K562 (cell line): ENCODE data around the gene PHF3. TPM values are rescaled to one million over a fixed set of nuclear protein-coding genes. Genes with fewer than 3 reads are reported as not detected.

Experiments
- ATAC-seq: fragments of 200-7000 bp; cut with Tn5 transposase; 3 replicates; pipeline ENCODE4 v1.9.1; 2020; ENCODE audit warnings: moderate library complexity
- BruUV-seq: library from RNA; stranded (reverse); fragments of 400-500 nt; replicated peaks from 2 replicates; lab custom pipeline; 2021; lab: Mats Ljungman, UMichigan
- CTCF ChIA-PET: fragments of 300-600 bp; formaldehyde crosslinking; extraction: SDS; loops from one replicate; lab custom pipeline; 2021; ENCODE audit warnings: low intra/inter-chr PET ratio; lab: Yijun Ruan, JAX
- POLR2A ChIA-PET: fragments of 300-600, 350-650 bp; sonication (Branson Sonifier 250); formaldehyde crosslinking; extraction: SDS; loops from one replicate; lab custom pipeline; 2021; ENCODE audit warnings: antibody characterized with exemption, inconsistent platforms; lab: Yijun Ruan, JAX
- DNase-seq, 4 experiments: peaks; one replicate each; pipeline versions ENCODE4 v3.0.0 to v3.0.0-alpha.2; 2011 to 2018; ENCODE audit warnings: low spot score in 3 of 4, mixed read lengths in 3 of 4; ENCODE audit errors: extremely low read depth in 1 of 4
- FAIRE-seq: peaks from 2 replicates; lab custom pipeline; 2011; peaks lifted over from hg19 to GRCh38; lab: Jason Lieb, UNC
- H2AFZ ChIP-seq: 2 replicates; pipeline ENCODE4 v1.6.0; 2011; ENCODE audit warnings: low read depth, low read length, control low read depth, inconsistent platforms
- H3K27ac ChIP-seq: fragments of 200-600 bp; 3 replicates; pipeline ENCODE4 v1.8.0; 2011; ENCODE audit warnings: low read depth, mild to moderate bottlenecking, control low read depth, inconsistent platforms, low read length, moderate library complexity, mixed read lengths; ENCODE audit errors: extremely low read depth
- H3K27me3 ChIP-seq, 2 experiments: fragments of 300-600 bp in 1 of 2; 2 replicates in 1 of 2; 3 replicates in 1 of 2; pipeline versions ENCODE4 v1.6.0 to v1.8.0; 2011; ENCODE audit warnings: inconsistent platforms in 2 of 2, low read length in 2 of 2, mild to moderate bottlenecking in 1 of 2, mixed read lengths in 1 of 2, moderate library complexity in 1 of 2; ENCODE audit not compliant: control insufficient read depth in 2 of 2, insufficient read depth in 2 of 2
- H3K36me3 ChIP-seq: fragments of 300-600 bp; 3 replicates; pipeline ENCODE4 v1.8.0; 2011; ENCODE audit warnings: mild to moderate bottlenecking, low read length, inconsistent platforms; ENCODE audit not compliant: control insufficient read depth, insufficient read depth
- H3K4me1 ChIP-seq, 2 experiments: fragments of 200-600 bp in 1 of 2; replicated peaks in 1 of 2; 2 replicates in 1 of 2; 3 replicates in 1 of 2; pipeline versions ENCODE4 v1.5.1 to v1.8.0; 2011; ENCODE audit warnings: inconsistent platforms in 2 of 2, low read length in 2 of 2, mild to moderate bottlenecking in 1 of 2, mixed read lengths in 1 of 2, moderate library complexity in 1 of 2; ENCODE audit not compliant: control insufficient read depth in 2 of 2, insufficient read depth in 2 of 2
- H3K4me2 ChIP-seq: 2 replicates; pipeline ENCODE4 v1.6.1; 2011; ENCODE audit warnings: low read length, control low read depth, inconsistent platforms, mixed read lengths; ENCODE audit not compliant: insufficient read depth
- H3K4me3 ChIP-seq: fragments of 200-600 bp; sonication (generic), shearing (Covaris generic); 2 replicates; pipeline ENCODE4 v1.5.1; 2016; ENCODE audit warnings: control low read depth, inconsistent platforms
- H3K79me2 ChIP-seq: fragments of 200-600 bp; 3 replicates; pipeline ENCODE4 v1.8.0; 2011; ENCODE audit warnings: low read length, inconsistent platforms; ENCODE audit not compliant: control insufficient read depth, insufficient read depth
- H3K9ac ChIP-seq, 2 experiments: 2 replicates each; pipeline versions ENCODE4 v1.6.0 to v1.6.1; 2011; ENCODE audit warnings: low read depth in 2 of 2, low read length in 2 of 2, control low read depth in 1 of 2, inconsistent platforms in 1 of 2, mild to moderate bottlenecking in 1 of 2, mixed read lengths in 1 of 2; ENCODE audit not compliant: insufficient read depth in 1 of 2
- H3K9me1 ChIP-seq: one replicate; pipeline ENCODE4 v1.6.0; 2011; ENCODE audit warnings: inconsistent platforms, mild to moderate bottlenecking, low read length, moderate library complexity; ENCODE audit not compliant: control insufficient read depth, insufficient read depth
- H3K9me3 ChIP-seq: replicated peaks from 2 replicates; pipeline ENCODE4 v1.5.1; 2011; ENCODE audit warnings: low read depth, low read length, inconsistent platforms; ENCODE audit not compliant: control insufficient read depth, insufficient read depth
- H4K20me1 ChIP-seq: replicated peaks from 2 replicates; pipeline ENCODE4 v1.6.1; 2011; ENCODE audit warnings: low read length, inconsistent platforms, mixed read lengths; ENCODE audit not compliant: control insufficient read depth, insufficient read depth
- ATF3 ChIP-seq, 2 experiments: fragments of 450-650 bp in 1 of 2; sonication (generic) in 1 of 2; formaldehyde crosslinking in 1 of 2; IDR thresholded peaks in 1 of 2; conservative IDR thresholded peaks in 1 of 2; 2 replicates each; pipeline versions ENCODE4 v1.6.1 to v1.8.1; 2016 to 2023; ENCODE audit warnings: mild to moderate bottlenecking in 2 of 2, moderate library complexity in 2 of 2, inconsistent platforms in 1 of 2, missing genetic modification reagents in 1 of 2
- C11orf30 ChIP-seq: fragments of 450-650 bp; IDR thresholded peaks from 2 replicates; pipeline ENCODE4 v1.6.1; 2016; ENCODE audit warnings: low read depth, mild to moderate bottlenecking
- CEBPB ChIP-seq: fragments of 450-650 bp; IDR thresholded peaks from 2 replicates; pipeline ENCODE4 v1.6.1; 2016; ENCODE audit warnings: missing genetic modification characterization, missing compliant biosample characterization
- CEBPG ChIP-seq, 3 experiments: fragments of 200-800 bp in 1 of 3; sonication (Bioruptor generic) in 1 of 3; sonication (generic) in 1 of 3; formaldehyde crosslinking in 1 of 3; IDR thresholded peaks in 2 of 3; conservative IDR thresholded peaks in 1 of 3; 2 replicates each; pipeline versions ENCODE4 v1.6.1 to v1.8.0; 2016 to 2022; ENCODE audit warnings: missing compliant biosample characterization in 2 of 3, missing genetic modification characterization in 2 of 3, mild to moderate bottlenecking in 1 of 3, missing genetic modification reagents in 1 of 3
- EHMT2 ChIP-seq: fragments of 450-650 bp; IDR thresholded peaks from 2 replicates; pipeline ENCODE4 v1.6.1; 2018; ENCODE audit warnings: antibody characterized with exemption
- HCFC1 ChIP-seq: IDR thresholded peaks from 2 replicates; pipeline ENCODE4 v1.6.1; 2012; ENCODE audit warnings: low read depth, low read length, improper control_type of control experiment
- STAT5A ChIP-seq: IDR thresholded peaks from 2 replicates; pipeline ENCODE4 v1.6.1; 2012; ENCODE audit warnings: low read length, inconsistent platforms, borderline replicate concordance
- THRAP3 ChIP-seq: fragments of 450-650 bp; IDR thresholded peaks from 2 replicates; pipeline ENCODE4 v1.6.1; 2016; ENCODE audit warnings: mild to moderate bottlenecking, inconsistent platforms, borderline replicate concordance
- WGBS: fragments of 100-300 bp; shearing (Covaris generic); methylation state at CpG from one replicate; pipeline ENCODE4 v1.1.6; 2016; ENCODE audit warnings: low coverage, mixed read lengths; ENCODE audit not compliant: insufficient coverage; ENCODE audit errors: missing lambda C conversion rate; 5-methylcytosine and 5-hydroxymethylcytosine counted together
- in situ Hi-C: fragments of 300-500 bp; cut with MboI; formaldehyde crosslinking; loops from 4 replicates; pipeline ENCODE4 v1.15.0; 2018; ENCODE audit warnings: inconsistent platforms, mixed read lengths
- intact Hi-C: fragments of 100-400 bp; cut with micrococcal nuclease; formaldehyde crosslinking; loops from 2 replicates; pipeline ENCODE4 v1.14.2; 2022
- polyA plus RNA-seq, 8 experiments: library from polyadenylated mRNA; depleted of rRNA in 4 of 8; stranded (reverse) in 5 of 8; unstranded in 3 of 8; fragments of >200 nt; fragmentation: Nextera tagmentation in 2 of 8; fragmentation: Illumina TruSeq in 1 of 8; extraction: Ambion mirVana in 2 of 8; extraction: Trizol in 1 of 8; gene quantifications; 2 replicates each; pipeline versions ENCODE4 v1.2.1 to v1.2.3, GENCODE V29; 2011 to 2014; ENCODE audit warnings: inconsistent platforms in 1 of 8, missing spikeins in 1 of 8
- total RNA-seq, 7 experiments: library from RNA; depleted of rRNA in 6 of 7; stranded (reverse); fragments of >200 nt in 6 of 7; fragmentation: Illumina TruSeq in 2 of 7; extraction: Trizol in 2 of 7; gene quantifications; 2 replicates each; pipeline versions ENCODE4 v1.2.1 to v1.2.3, GENCODE V29; 2011 to 2021; ENCODE audit warnings: low replicate concordance in 1 of 7

The PHF3 gene
- total and polyA plus RNA-seq, 9 of the 15 experiments (the other 6 are each of a cell fraction or from before 2014, with no cell fraction given) = 8.1 to 51.2 (median 30.9) TPM

- TF ChIP-seq C11orf30 = peak; percentile 93
These were observed 24.0 kb upstream of the PHF3 start (continued) for GRCh38 chr6:63611560-63611959.

GRCh38 chr6:63615590-63615989 lies 20.0 kb upstream of the PHF3 start:
- intact Hi-C loops = no loop called here
- CTCF ChIA-PET = no interaction called here

More at GRCh38 chr6:63615590-63615989, 20.0 kb upstream of the PHF3 start:
- ATAC-seq = no peak
- H2AFZ ChIP-seq = no peak overlapping the region
- no peaks in the 10 kb centered on the region for H4K20me1 ChIP-seq
- H3K9ac ChIP-seq = no peak overlapping the region
- peaks cover 0 to 3% of the 10 kb centered on the region in 2 experiments; a peak in 2 of 5 replicates for H3K4me1 ChIP-seq
- DNase-seq = no peak
- BruUV-seq = no TSS peak
- H3K27me3 ChIP-seq = no peaks in the 10 kb centered on the region
- H3K9me1 ChIP-seq = no peaks in the 10 kb centered on the region
- no peaks in the 10 kb centered on the region for H3K79me2 ChIP-seq
- no peaks in the 10 kb centered on the region for H3K36me3 ChIP-seq
- POLR2A ChIA-PET = interaction anchor here (3.4 kb wide), 1 partner anchor 20 kb away, joined by 12 read pairs; the partner anchor contains the start of gene PHF3
- H3K4me3 ChIP-seq = no peak overlapping the region
- in situ Hi-C loops = no loop called here
- no peak for FAIRE-seq
- no peak overlapping the region for H3K27ac ChIP-seq
- no peaks in the 10 kb centered on the region for H3K9me3 ChIP-seq
- no peak overlapping the region for H3K4me2 ChIP-seq
- TF ChIP-seq CEBPG (CRISPR knock-in tag; IDR thresholded peaks at IDR 0.05) = no peak
- peak in 1 of 2 experiments; percentile 46; a peak in 1 of 4 replicates for TF ChIP-seq CEBPG (tag; conservative IDR thresholded peaks at IDR 0.05 in 1 of 2, IDR thresholded peaks at IDR 0.05 in 1 of 2)
- TF ChIP-seq STAT5A = no peak
- no peak for TF ChIP-seq THRAP3
- no peak for TF ChIP-seq CEBPB
- peak; percentile 34; the same call in 1 of the 2 replicates for TF ChIP-seq ATF3 (IDR thresholded peaks at IDR 0.05)
- no peak for TF ChIP-seq ATF3 (CRISPR knock-in tag; conservative IDR thresholded peaks at IDR 0.05)
- TF ChIP-seq HCFC1 = no peak
- no peak for TF ChIP-seq EHMT2
- TF ChIP-seq, all 486 proteins: peak for 2
- 56% methylated on average over 1 of the region's 1 CpG for WGBS
